ENCODE measurements around the gene VSTM5.

DNA sequence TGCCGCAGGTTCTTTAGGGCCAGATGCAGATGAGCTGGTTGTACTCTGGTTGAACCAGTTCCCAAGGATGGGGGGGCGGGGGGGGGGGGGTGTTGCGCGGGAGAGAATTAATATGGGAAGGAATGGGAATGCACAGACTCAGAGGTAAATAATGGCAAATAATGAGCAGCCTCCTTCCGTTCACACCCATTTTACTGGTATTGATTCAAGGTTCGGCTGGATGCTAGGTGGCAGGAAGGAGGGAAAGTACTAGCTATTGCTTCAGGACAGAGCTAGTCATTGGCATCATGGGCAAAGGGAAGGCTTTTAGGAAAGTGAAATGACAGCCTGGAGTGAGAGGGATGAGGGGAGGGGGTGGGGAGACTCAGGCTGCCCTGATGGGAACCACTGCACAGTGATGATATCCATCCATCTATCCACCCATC is at the start of gene VSTM5:
- TF ChIP-seq POLR2A (IDR thresholded peaks at IDR 0.05; ENCODE audit: low read depth, low read length): no peak
- TF ChIP-seq POLR2AphosphoS5 (IDR thresholded peaks at IDR 0.05; ENCODE audit: low read depth, low read length): no peak
- TF ChIP-seq TAF1 (IDR thresholded peaks at IDR 0.05; ENCODE audit: borderline replicate concordance, low read depth, low read length): no peak
